Hepatocyte (in vitro differentiated cells): ENCODE data around the gene CLEC16A. TPM values are rescaled to one million over a fixed set of nuclear protein-coding genes. Genes with fewer than 3 reads are reported as not detected.

Experiments used
- DNase-seq: peaks from one replicate; pipeline ENCODE4 v3.0.0-alpha.2; 2016; ENCODE audit warnings: low spot score
- H2AFZ ChIP-seq: fragments of 200-600 bp; sonication (generic); 2 replicates; pipeline ENCODE4 v1.6.0; 2016; ENCODE audit warnings: antibody characterized with exemption, mild to moderate bottlenecking
- H3K27ac ChIP-seq: fragments of 200-600 bp; sonication (generic); 2 replicates; pipeline ENCODE4 v1.5.1; 2016; ENCODE audit warnings: mild to moderate bottlenecking
- H3K27me3 ChIP-seq: fragments of 200-600 bp; sonication (generic); 2 replicates; pipeline ENCODE4 v1.6.1; 2016
- H3K36me3 ChIP-seq: fragments of 200-600 bp; sonication (generic); replicated peaks from 2 replicates; pipeline ENCODE4 v1.5.1; 2016; ENCODE audit warnings: low read depth; ENCODE audit not compliant: insufficient read depth
- H3K4me1 ChIP-seq: fragments of 200-600 bp; sonication (generic); 2 replicates; pipeline ENCODE4 v1.5.1; 2016; ENCODE audit warnings: mild to moderate bottlenecking, moderate library complexity; ENCODE audit not compliant: insufficient read depth
- H3K4me2 ChIP-seq: fragments of 200-600 bp; sonication (generic); 2 replicates; pipeline ENCODE4 v1.6.0; 2016
- H3K4me3 ChIP-seq: fragments of 200-600 bp; sonication (generic); 2 replicates; pipeline ENCODE4 v1.5.1; 2016; ENCODE audit warnings: mild to moderate bottlenecking
- H3K79me2 ChIP-seq: fragments of 200-600 bp; sonication (generic); 2 replicates; pipeline ENCODE4 v1.6.0; 2017; ENCODE audit warnings: mild to moderate bottlenecking
- H3K9me2 ChIP-seq: fragments of 200-600 bp; sonication (generic); replicated peaks from 2 replicates; pipeline ENCODE4 v1.6.0; 2017; ENCODE audit warnings: mild to moderate bottlenecking; ENCODE audit not compliant: insufficient read depth
- H3K9me3 ChIP-seq: fragments of 200-600 bp; sonication (generic); 2 replicates; pipeline ENCODE4 v1.5.1; 2016; ENCODE audit warnings: low read depth, mild to moderate bottlenecking
- H4K20me1 ChIP-seq: fragments of 200-600 bp; sonication (generic); 2 replicates; pipeline ENCODE4 v1.6.0; 2016; ENCODE audit warnings: mild to moderate bottlenecking; ENCODE audit not compliant: insufficient read depth, poor library complexity, severe bottlenecking
- EZH2 ChIP-seq: fragments of 200-600 bp; sonication (generic); IDR thresholded peaks from 2 replicates; pipeline ENCODE4 v1.6.1; 2016; ENCODE audit warnings: antibody characterized with exemption, mild to moderate bottlenecking, borderline replicate concordance
- EZH2phosphoT487 ChIP-seq: fragments of 200-600 bp; sonication (generic); IDR thresholded peaks from one replicate; pipeline ENCODE4 v1.6.1; 2018; ENCODE audit warnings: antibody characterized with exemption, mild to moderate bottlenecking, low read depth, moderate library complexity; ENCODE audit not compliant: unreplicated experiment, severe bottlenecking
- WGBS: methylation state at CpG from one replicate; pipeline ENCODE4 v1.1.6; 2016; ENCODE audit warnings: low lambda C conversion rate; ENCODE audit errors: missing lambda C conversion rate; 5-methylcytosine and 5-hydroxymethylcytosine counted together
- polyA plus RNA-seq: library from polyadenylated mRNA; unstranded; fragments of >200 nt; fragmentation: Nextera tagmentation; extraction: Ambion mirVana; gene quantifications from 2 replicates; pipeline ENCODE4 v1.2.1, GENCODE V29; 2016
- total RNA-seq: library from RNA; depleted of rRNA; stranded (reverse); fragments of >200 nt; gene quantifications from 2 replicates; pipeline ENCODE4 v1.2.3, GENCODE V29; 2014
- TF ChIP-seq, protein P1 (sequence below): fragments of 200-600 bp; sonication (generic); IDR thresholded peaks from 2 replicates; pipeline ENCODE4 v1.5.1; 2016; ENCODE audit warnings: antibody characterized with exemption, mild to moderate bottlenecking; ENCODE audit not compliant: poor library complexity

CLEC16A gene
- total and polyA plus RNA-seq, 2 experiments from 2014 or later = 22.3 to 22.6 TPM

DNA sequence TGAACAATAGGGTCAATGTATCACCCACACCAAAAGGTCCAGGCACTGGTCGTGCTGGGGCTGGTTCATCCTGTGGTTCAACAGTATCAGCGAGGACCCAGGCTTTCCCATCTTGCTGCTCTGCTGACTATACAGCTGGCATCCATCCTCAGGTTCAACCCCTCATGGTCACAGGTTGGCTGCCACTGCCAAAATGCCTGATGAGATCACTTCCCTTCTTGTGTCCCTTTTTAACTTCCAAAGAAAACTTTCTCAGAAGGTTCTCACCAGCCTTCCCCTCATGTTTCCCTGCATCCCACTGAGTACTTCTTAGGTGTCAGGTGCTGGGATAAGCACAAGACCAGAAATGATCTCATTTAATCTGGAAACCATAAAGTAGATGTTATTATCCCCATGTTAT, 25.7 kb downstream of the CLEC16A start:
- WGBS = 98% methylated on average over 2 of the region's 2 CpGs

DNA sequence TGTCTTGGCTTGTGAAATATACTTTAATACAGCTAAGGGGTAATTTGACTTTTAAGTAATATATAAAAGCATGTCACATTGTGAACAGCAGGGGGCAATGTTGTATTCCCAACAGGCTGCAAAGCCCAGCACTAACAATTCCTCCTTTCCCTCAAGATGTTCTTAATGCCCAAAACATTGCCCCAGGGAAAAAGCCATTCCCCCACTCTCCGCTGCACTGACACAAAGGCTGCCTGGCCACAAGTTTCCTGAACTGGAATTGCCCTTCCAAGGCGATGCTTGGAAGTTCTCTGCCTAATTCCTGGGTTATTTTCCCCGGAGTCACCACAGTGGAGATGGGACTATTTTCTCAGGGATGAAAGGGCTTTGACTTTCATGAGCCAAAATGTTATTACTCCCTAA, 27.2 kb downstream of the CLEC16A start:
- H3K9me3 ChIP-seq = no peaks in the 10 kb centered on the region
- WGBS = 28% methylated on average over 3 of the region's 3 CpGs
- H3K4me1 ChIP-seq = peaks cover 10% of the 10 kb centered on the region
- no peak overlapping the region for H3K4me3 ChIP-seq
- no peaks in the 10 kb centered on the region for H3K27me3 ChIP-seq
- no peak for TF ChIP-seq EZH2phosphoT487
- TF ChIP-seq EZH2 = no peak
- TF ChIP-seq, protein P1, sequence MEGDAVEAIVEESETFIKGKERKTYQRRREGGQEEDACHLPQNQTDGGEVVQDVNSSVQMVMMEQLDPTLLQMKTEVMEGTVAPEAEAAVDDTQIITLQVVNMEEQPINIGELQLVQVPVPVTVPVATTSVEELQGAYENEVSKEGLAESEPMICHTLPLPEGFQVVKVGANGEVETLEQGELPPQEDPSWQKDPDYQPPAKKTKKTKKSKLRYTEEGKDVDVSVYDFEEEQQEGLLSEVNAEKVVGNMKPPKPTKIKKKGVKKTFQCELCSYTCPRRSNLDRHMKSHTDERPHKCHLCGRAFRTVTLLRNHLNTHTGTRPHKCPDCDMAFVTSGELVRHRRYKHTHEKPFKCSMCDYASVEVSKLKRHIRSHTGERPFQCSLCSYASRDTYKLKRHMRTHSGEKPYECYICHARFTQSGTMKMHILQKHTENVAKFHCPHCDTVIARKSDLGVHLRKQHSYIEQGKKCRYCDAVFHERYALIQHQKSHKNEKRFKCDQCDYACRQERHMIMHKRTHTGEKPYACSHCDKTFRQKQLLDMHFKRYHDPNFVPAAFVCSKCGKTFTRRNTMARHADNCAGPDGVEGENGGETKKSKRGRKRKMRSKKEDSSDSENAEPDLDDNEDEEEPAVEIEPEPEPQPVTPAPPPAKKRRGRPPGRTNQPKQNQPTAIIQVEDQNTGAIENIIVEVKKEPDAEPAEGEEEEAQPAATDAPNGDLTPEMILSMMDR = peak; percentile 79
- peak overlapping the region; percentile 12 for H3K27ac ChIP-seq
- H3K79me2 ChIP-seq = no peaks in the 10 kb centered on the region
- H3K36me3 ChIP-seq = no peaks in the 10 kb centered on the region
- H3K9me2 ChIP-seq = no peaks in the 10 kb centered on the region
- no peak overlapping the region for H3K4me2 ChIP-seq
- no peak overlapping the region for H2AFZ ChIP-seq
- peak; percentile 88 for DNase-seq
- no peaks in the 10 kb centered on the region for H4K20me1 ChIP-seq

More for the DNA sequence above, 25.7 kb downstream of the CLEC16A start:
- Histone ChIP-seq H3K4me1 (peaks cover 4% of the 10 kb centered on the region), H3K27me3 (no peaks in the 10 kb centered on the region), H3K9me3 (no peaks in the 10 kb centered on the region), H2AFZ (no peak overlapping the region), H3K4me3 (no peak overlapping the region), H3K9me2 (no peaks in the 10 kb centered on the region), H3K27ac (no peak overlapping the region), H3K36me3 (no peaks in the 10 kb centered on the region), H3K4me2 (no peak overlapping the region), H3K79me2 (peaks cover 3% of the 10 kb centered on the region), H4K20me1 (no peaks in the 10 kb centered on the region)
- no peak for DNase-seq
- TF ChIP-seq, protein P1 = no peak
- no peak for TF ChIP-seq EZH2

- H3K27ac ChIP-seq = peak overlapping the region; percentile 12
Observed at GRCh38 chr16:10972108-10972818, 27.9 kb downstream of the CLEC16A start.

More at GRCh38 chr16:10972108-10972818, 27.9 kb downstream of the CLEC16A start:
- TF ChIP-seq, protein P1 = no peak
- TF ChIP-seq EZH2phosphoT487 = no peak
- H3K9me3 ChIP-seq = no peaks in the 10 kb centered on the region
- no peak overlapping the region for H3K4me2 ChIP-seq
- H4K20me1 ChIP-seq = no peaks in the 10 kb centered on the region
- H3K9me2 ChIP-seq = no peaks in the 10 kb centered on the region
- no peaks in the 10 kb centered on the region for H3K27me3 ChIP-seq
- no peak overlapping the region for H3K4me3 ChIP-seq
- no peak for DNase-seq
- H3K79me2 ChIP-seq = no peaks in the 10 kb centered on the region
- 73% methylated on average over 4 of the region's 4 CpGs for WGBS
- no peaks in the 10 kb centered on the region for H3K36me3 ChIP-seq
- H3K4me1 ChIP-seq = peaks cover 12% of the 10 kb centered on the region
- no peak overlapping the region for H2AFZ ChIP-seq
